ENCODE results near the gene CIDEA. TPM values are rescaled to one million over a fixed set of nuclear protein-coding genes. Genes with fewer than 3 reads are reported as not detected.
"Not testable (repeated sequence)": the region's sequence is repeated elsewhere in the genome, so short reads cannot be mapped to it uniquely, and the experiment has no call there.

The CIDEA gene
- not detected for total RNA-seq

GRCh38 chr18:12254136-12254819 lies at the start of gene CIDEA:
CIDEA (plus strand) TSS chr18:12254361; CDS start chr18:12254384, 23 bp downstream.
- intact Hi-C loops (cut with DNase I; ENCODE audit: low total_unique reads) = no loop called here

GRCh38 chr18:12208296-12209153 lies 45.6 kb upstream of the CIDEA start:
- H3K9me3 ChIP-seq; H3K27me3 ChIP-seq; H3K36me3 ChIP-seq; DNase-seq; intact Hi-C loops (cut with DNase I; ENCODE audit: low total_unique reads); H3K4me1 ChIP-seq; H3K27ac ChIP-seq; H3K4me3 ChIP-seq: not testable (repeated sequence)

More at GRCh38 chr18:12254136-12254819, at the start of gene CIDEA:
- Histone ChIP-seq H3K27me3 (peaks cover 0 to 7% of the 10 kb centered on the region in 2 donors), H3K4me3 (peak within 1 kb of the TSS; percentile 9 to 15), H3K27ac (no peak within 1 kb of the TSS), H3K36me3 (no peaks in the 10 kb centered on the region), H3K4me1 (peaks cover 0 to 15% of the 10 kb centered on the region in 2 donors), H3K9me3 (no peaks in the 10 kb centered on the region)
- TF ChIP-seq POLR2A (IDR thresholded peaks at IDR 0.05) (no peak), CTCF (IDR thresholded peaks at IDR 0.05) (no peak)
- DNase-seq = no peak

- H3K27me3 ChIP-seq; intact Hi-C loops (cut with DNase I; ENCODE audit: low total_unique reads); H3K4me1 ChIP-seq; H3K9me3 ChIP-seq; H3K36me3 ChIP-seq; DNase-seq; H3K4me3 ChIP-seq; H3K27ac ChIP-seq: not testable (repeated sequence)
Observed at GRCh38 chr18:12212308-12212707, 41.9 kb upstream of the CIDEA start.

GRCh38 chr18:12214296-12215005 lies 39.7 kb upstream of the CIDEA start:
- H3K4me1 ChIP-seq = not testable (repeated sequence)

GRCh38 chr18:12216471-12216870 lies 37.7 kb upstream of the CIDEA start:
- intact Hi-C loops (cut with DNase I; ENCODE audit: low total_unique reads); H3K4me3 ChIP-seq; DNase-seq; H3K9me3 ChIP-seq; H3K4me1 ChIP-seq; H3K27ac ChIP-seq; H3K36me3 ChIP-seq; H3K27me3 ChIP-seq: not testable (repeated sequence)

More at GRCh38 chr18:12214296-12215005, 39.7 kb upstream of the CIDEA start:
- H3K4me3 ChIP-seq; H3K27ac ChIP-seq; H3K27me3 ChIP-seq; DNase-seq; H3K9me3 ChIP-seq; intact Hi-C loops (cut with DNase I; ENCODE audit: low total_unique reads); H3K36me3 ChIP-seq: not testable (repeated sequence)

- H3K36me3 ChIP-seq; DNase-seq; H3K4me3 ChIP-seq; H3K27me3 ChIP-seq; H3K9me3 ChIP-seq; H3K27ac ChIP-seq; intact Hi-C loops (cut with DNase I; ENCODE audit: low total_unique reads); H3K4me1 ChIP-seq: not testable (repeated sequence)
Observed at GRCh38 chr18:12218603-12219002, 35.6 kb upstream of the CIDEA start.

- H3K9me3 ChIP-seq; DNase-seq; H3K4me3 ChIP-seq; H3K27me3 ChIP-seq; H3K4me1 ChIP-seq; intact Hi-C loops (cut with DNase I; ENCODE audit: low total_unique reads); H3K27ac ChIP-seq; H3K36me3 ChIP-seq: not testable (repeated sequence)
Observed at GRCh38 chr18:12222041-12222440, 32.1 kb upstream of the CIDEA start.

GRCh38 chr18:12223326-12223725 lies 30.8 kb upstream of the CIDEA start:
- H3K27ac ChIP-seq; H3K27me3 ChIP-seq; H3K36me3 ChIP-seq; H3K9me3 ChIP-seq; H3K4me1 ChIP-seq; DNase-seq; H3K4me3 ChIP-seq; intact Hi-C loops (cut with DNase I; ENCODE audit: low total_unique reads): not testable (repeated sequence)

GRCh38 chr18:12226807-12227206 lies 27.4 kb upstream of the CIDEA start:
- H3K4me1 ChIP-seq; H3K36me3 ChIP-seq; H3K4me3 ChIP-seq; DNase-seq; H3K27ac ChIP-seq; H3K9me3 ChIP-seq; H3K27me3 ChIP-seq; intact Hi-C loops (cut with DNase I; ENCODE audit: low total_unique reads): not testable (repeated sequence)

GRCh38 chr18:12227399-12228186 lies 26.6 kb upstream of the CIDEA start:
- DNase-seq; H3K4me1 ChIP-seq; intact Hi-C loops (cut with DNase I; ENCODE audit: low total_unique reads); H3K36me3 ChIP-seq; H3K27me3 ChIP-seq; H3K27ac ChIP-seq; H3K4me3 ChIP-seq; H3K9me3 ChIP-seq: not testable (repeated sequence)

- H3K4me1 ChIP-seq; H3K27me3 ChIP-seq; H3K36me3 ChIP-seq; H3K9me3 ChIP-seq; DNase-seq; H3K27ac ChIP-seq; H3K4me3 ChIP-seq; intact Hi-C loops (cut with DNase I; ENCODE audit: low total_unique reads): not testable (repeated sequence)
Observed at GRCh38 chr18:12228308-12228707, 25.9 kb upstream of the CIDEA start.

All from uterus (tissue), 4 donors.